Measurements from ENCODE around the gene PRR11.
"Not testable (repeated sequence)": the region's sequence is repeated elsewhere in the genome, so short reads cannot be mapped to it uniquely, and the experiment has no call there.

Gene PRR11

DNA sequence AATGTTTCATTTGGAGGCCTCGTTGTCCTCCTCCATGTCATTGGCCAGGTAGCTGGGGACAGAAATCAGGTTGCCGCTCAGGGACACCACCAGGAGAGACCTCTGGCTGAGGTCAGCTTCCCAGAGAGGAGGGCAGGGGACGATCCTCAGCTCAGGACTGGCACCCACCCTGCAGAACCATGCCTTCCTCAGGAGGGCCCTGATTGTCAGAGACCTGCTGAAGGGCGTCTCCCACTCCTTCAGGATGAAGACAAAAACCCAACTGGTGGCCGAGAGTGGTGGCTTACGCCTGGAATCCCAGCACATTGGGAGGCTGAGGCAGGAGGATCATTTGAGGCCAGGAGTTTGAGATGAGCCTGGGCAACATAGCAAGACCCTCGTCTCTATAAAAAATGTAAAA lies 19.5 kb downstream of the PRR11 start:
- DNase-seq (ENCODE audit: extremely low spot score), result no peak
- CTCF ChIA-PET, result interaction anchor here (1.5 kb wide), 1 partner anchor 10 kb away, joined by 4 read pairs; no protein-coding TSS in a partner anchor
- POLR2A ChIA-PET, result no interaction called here
- TF ChIP-seq, protein P1, sequence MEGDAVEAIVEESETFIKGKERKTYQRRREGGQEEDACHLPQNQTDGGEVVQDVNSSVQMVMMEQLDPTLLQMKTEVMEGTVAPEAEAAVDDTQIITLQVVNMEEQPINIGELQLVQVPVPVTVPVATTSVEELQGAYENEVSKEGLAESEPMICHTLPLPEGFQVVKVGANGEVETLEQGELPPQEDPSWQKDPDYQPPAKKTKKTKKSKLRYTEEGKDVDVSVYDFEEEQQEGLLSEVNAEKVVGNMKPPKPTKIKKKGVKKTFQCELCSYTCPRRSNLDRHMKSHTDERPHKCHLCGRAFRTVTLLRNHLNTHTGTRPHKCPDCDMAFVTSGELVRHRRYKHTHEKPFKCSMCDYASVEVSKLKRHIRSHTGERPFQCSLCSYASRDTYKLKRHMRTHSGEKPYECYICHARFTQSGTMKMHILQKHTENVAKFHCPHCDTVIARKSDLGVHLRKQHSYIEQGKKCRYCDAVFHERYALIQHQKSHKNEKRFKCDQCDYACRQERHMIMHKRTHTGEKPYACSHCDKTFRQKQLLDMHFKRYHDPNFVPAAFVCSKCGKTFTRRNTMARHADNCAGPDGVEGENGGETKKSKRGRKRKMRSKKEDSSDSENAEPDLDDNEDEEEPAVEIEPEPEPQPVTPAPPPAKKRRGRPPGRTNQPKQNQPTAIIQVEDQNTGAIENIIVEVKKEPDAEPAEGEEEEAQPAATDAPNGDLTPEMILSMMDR (IDR thresholded peaks at IDR 0.05; ENCODE audit: control extremely low read depth, extremely low read depth, low read depth, missing control alignments), result no peak

DNA sequence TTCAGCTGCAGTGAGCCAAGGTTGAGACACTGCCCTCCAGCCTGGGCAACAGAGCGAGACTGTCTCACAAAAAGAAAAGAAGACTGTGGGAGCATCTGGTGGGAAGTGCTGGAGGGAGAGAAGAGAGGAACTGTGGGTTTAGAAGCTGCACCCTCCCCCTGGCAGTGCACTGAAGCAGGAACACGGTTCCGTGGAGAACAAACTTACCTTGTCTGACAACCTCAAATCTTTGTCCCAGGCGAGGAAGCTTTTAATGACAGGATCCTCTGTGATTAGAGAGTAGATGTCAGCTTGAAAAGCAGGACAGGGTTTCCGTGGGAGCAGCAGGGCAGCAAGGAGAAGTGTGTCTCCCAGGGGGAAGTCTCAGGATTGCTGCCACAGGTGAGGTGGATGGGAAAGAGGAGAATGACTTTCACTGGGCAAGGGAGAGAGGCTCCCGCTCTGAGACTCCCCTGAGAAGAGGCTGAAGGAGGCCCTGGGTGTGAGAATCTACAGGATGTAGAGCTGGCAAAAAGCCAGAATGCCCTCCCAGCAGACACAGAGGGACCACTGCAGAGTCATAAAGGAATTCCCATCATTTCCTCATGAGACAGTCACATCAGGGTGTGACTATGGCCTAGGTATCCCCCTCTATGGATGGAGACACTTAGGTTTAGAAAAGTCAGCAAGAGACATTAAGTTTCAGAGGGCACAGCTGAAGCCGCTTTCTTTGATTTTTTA lies 22.9 kb downstream of the PRR11 start:
- ChIA-PET CTCF (interaction anchor here (0.8 to 1.7 kb wide), 4 partner anchors 8 to 168 kb away, joined by 3 to 5 read pairs (median 4); no protein-coding TSS in a partner anchor), POLR2A (no interaction called here)
- DNase-seq (ENCODE audit: extremely low spot score), result no peak
- TF ChIP-seq, protein P1 (IDR thresholded peaks at IDR 0.05; ENCODE audit: control extremely low read depth, extremely low read depth, low read depth, missing control alignments), result no peak

DNA sequence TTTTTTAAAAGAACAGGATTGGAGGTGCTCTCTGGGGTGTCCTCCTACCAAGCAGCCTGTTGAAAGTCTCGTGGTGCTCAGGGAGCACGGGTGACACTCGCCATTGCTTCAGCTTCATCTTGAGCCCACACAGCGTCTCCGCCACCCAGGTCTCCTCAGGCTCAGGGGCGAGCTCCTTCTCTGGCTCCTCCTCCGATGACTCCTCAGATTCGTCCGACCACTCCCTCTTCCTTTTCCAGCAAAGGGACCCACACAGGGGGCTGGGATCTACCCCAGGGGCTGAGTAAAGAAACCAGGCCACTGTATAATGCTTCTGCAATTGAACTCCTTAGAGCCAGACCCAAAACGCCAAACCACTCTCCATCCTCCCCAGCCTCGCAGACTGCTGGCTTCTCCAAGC lies 24.1 kb downstream of the PRR11 start:
- DNase-seq (ENCODE audit: extremely low spot score); POLR2A ChIA-PET: not testable (repeated sequence)
- CTCF ChIA-PET, result interaction anchor here (0.8 to 1.7 kb wide), 3 partner anchors 10 to 169 kb away, joined by 3 to 5 read pairs (median 3); no protein-coding TSS in a partner anchor

DNA sequence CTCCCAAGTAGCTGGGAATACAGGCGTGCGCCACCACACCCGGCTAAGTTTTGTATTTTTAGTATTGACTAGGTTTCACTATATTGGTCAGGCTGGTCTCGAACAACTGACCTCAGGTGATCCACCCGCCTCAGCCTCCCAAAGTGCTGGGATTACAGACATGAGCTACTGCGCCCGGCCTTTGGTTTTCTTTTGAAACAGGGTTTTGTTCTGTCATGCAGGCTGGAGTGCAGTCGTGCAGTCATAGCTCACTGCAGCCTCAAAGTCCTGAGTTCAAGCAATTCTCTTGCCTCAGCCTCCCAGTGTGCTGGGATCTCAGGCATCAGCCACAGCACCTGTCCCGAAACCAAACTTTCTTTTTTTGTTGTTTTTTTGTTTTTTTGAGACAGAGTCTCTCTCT lies 25.1 kb downstream of the PRR11 start:
- POLR2A ChIA-PET, result no interaction called here
- TF ChIP-seq, protein P1 (IDR thresholded peaks at IDR 0.05; ENCODE audit: control extremely low read depth, extremely low read depth, low read depth, missing control alignments), result no peak
- CTCF ChIA-PET, result interaction anchor here (1.4 kb wide), 1 partner anchor 20 kb away, joined by 4 read pairs; no protein-coding TSS in a partner anchor
- DNase-seq (ENCODE audit: extremely low spot score), result no peak

DNA sequence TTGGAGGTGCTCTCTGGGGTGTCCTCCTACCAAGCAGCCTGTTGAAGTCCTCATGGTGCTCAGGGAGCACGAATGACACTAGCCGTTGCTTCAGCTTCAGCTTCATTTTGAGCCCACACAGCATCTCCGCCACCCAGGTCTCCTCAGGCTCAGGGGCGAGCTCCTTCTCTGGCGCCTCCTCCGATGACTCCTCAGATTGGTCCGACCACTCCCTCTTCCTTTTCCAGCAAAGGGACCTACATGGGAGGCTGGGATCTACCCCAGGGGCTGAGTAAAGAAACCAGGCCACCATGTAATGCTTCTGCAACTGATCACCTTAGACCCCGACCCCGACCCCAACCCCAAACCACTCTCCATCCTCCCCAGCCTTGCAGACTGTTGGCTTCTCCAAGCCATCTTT lies 25.9 kb downstream of the PRR11 start:
- TF ChIP-seq, protein P1 (IDR thresholded peaks at IDR 0.05; ENCODE audit: control extremely low read depth, extremely low read depth, low read depth, missing control alignments), result no peak
- ChIA-PET CTCF (interaction anchor here (1.4 kb wide), 1 partner anchor 21 kb away, joined by 4 read pairs; no protein-coding TSS in a partner anchor), POLR2A (no interaction called here)
- DNase-seq (ENCODE audit: extremely low spot score), result no peak

DNA sequence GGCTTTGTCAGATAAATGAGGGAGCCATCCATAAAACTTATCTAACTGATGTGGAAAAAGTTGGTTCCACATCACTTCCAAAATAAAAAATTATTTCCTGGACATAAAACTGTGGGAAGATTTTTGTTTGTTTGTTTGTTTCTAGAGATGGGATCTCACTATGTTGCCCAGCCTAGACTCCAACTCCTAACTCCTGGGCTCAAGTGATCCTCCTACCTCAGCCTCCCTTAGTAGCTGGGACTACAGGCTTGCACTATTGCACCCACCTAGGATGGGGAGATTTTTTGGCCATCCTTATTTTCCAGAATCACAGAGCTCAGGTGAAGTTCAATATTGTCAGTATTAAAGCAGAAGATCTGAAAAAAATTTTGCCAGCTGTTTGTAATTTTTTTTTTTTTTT lies 30.5 kb downstream of the PRR11 start:
- no peak for DNase-seq (ENCODE audit: extremely low spot score)
- TF ChIP-seq, protein P1 (IDR thresholded peaks at IDR 0.05; ENCODE audit: control extremely low read depth, extremely low read depth, low read depth, missing control alignments), result no peak
- ChIA-PET POLR2A (no interaction called here), CTCF (interaction anchor here (0.9 to 1.0 kb wide), 2 partner anchors 13 to 18 kb away, joined by 3 read pairs; no protein-coding TSS in a partner anchor)

DNA sequence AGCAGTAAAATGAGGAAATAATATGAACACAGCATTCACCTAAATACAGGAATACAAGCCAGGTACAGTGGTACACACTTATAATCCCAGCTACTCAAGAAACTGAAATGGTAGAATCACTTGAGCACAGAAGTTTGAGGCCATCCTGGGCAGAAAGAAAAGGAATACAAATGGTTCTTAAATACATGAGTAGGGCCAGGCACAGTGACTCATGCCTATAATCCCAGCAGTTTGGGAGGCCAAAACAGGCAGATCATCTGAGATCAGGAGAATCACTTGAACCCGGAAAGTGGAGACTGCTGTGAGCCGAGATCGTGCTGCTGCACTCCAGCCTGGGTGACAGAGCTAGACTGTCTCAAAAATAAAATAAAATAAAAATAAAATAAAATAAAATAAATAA lies 31.3 kb downstream of the PRR11 start:
- DNase-seq (ENCODE audit: extremely low spot score), result no peak
- ChIA-PET CTCF (interaction anchor here (1.3 kb wide), 1 partner anchor 11 kb away, joined by 4 read pairs; no protein-coding TSS in a partner anchor), POLR2A (no interaction called here)
- TF ChIP-seq, protein P1 (IDR thresholded peaks at IDR 0.05; ENCODE audit: control extremely low read depth, extremely low read depth, low read depth, missing control alignments), result no peak

All from GM10248 (cell line).